Stromal cell of bone marrow (primary cell): Measurements from ENCODE around the gene HTRA1.

Experiments
- DNase-seq: peaks from one replicate; pipeline ENCODE4 v3.0.0-alpha.2; 2012; ENCODE audit warnings: low read depth

Gene HTRA1

DNA sequence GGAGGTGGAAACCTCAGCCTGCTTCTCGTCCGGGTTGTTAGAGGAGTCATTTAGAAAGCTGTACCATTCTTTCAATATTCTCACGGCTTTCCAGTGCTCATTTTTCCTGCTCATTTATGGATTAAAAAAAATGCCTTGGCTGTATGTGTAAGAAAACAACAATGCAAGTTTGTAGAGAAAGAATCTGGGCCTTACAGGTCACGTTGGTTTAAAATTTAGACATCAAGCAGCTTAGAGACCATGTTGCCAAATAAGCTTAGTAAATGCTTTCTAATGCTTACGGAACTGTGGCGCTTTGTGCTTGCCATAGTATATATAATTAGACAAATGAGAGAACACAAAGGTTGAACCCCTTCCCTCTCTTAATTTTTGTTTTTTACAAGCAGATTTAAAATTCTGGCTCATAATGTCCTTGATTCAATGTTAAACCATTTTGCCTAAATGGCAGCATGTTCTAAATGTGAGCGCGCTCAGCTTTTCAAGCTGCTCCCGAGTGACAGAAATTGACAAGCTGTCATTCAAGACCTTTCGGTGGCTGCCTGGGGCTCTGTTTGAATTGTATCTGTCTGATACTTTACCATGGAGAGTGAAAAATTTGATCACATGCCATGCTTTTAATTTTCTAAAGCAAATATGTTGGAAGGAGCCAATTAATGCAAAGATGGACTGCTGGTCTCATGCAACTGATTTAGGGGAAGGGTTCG lies 5.8 kb upstream of the HTRA1 start:
- no peak for DNase-seq

DNA sequence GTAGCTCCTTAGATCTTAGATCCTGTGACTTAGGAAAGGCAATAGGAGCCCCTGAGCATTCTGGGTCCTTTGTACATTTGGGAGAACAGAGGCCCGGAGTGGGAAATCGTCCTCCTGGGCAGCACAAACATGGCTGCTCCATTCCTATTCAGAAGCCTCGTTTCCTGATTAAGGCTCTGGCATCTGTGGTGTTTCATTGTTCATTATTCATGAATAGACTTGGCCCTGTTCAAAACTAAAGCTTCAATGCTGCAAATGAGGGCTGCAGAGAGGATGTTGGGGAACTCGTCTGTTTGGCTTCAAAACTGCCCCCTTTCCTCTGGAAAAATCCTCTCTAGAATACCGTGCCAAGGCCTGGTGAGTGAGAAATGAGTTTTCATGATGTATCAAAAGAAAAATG lies 3.4 kb upstream of the HTRA1 start:
- no peak for DNase-seq

DNA sequence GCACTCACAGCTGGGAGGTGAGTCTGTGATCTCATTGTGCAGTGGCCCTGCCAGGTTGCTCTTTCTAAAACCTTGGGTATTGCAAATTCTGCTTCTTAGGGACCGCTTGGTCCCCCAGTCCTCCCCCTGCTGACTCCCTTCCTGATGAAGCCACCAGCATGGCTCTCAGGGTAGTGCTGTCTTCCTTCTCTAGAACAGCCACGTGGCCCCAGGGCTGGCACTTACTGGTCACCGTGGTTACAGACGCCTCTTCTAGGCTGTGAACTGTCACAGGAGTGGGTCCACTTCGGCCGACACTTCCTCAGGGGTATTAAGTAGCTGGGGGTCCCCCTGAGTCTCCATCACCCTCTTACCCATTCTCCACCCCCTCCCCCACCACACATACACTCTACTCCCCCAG lies 2.7 kb upstream of the HTRA1 start:
- DNase-seq = no peak

DNA sequence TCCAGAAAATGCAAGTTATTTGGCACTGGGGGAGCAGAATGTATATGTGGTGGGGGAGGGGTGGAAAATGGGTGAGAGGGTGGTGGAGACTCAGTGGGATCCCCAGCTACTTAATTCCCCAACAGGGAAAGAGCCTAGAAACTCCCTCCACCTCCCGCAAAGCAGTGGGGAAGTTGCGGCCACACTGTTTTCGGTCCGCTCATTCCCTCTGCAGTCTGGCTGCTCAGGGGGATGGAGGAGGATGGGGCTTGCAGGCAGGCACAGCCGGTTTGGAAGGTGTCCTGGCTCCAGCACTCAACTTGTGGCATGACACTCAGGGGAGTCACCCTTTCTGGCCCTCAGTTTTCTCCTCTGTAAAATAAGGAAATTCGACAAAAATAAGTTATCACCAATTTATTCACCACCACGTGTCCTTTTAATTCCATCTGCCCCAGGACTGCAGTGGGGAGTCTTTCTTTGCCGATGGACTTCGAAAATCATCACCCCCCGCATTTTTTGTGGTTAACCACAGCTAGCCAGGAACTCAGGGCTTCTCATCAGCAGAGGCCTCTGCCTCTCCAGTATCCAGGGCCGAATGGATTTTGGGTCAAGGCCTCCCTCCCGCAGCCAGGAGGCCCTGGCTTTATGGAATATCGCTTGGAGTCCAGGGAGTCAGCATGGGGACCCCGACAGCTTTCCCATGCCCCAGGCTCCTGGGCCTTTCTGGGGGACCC lies 1.6 kb upstream of the HTRA1 start:
- DNase-seq = no peak

DNA sequence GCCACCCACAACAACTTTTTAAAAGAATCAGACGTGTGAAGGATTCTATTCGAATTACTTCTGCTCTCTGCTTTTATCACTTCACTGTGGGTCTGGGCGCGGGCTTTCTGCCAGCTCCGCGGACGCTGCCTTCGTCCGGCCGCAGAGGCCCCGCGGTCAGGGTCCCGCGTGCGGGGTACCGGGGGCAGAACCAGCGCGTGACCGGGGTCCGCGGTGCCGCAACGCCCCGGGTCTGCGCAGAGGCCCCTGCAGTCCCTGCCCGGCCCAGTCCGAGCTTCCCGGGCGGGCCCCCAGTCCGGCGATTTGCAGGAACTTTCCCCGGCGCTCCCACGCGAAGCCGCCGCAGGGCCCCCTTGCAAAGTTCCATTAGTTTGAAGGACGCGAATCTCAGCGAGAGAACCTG lies 461 bp upstream of the HTRA1 start:
- no peak for DNase-seq

DNA sequence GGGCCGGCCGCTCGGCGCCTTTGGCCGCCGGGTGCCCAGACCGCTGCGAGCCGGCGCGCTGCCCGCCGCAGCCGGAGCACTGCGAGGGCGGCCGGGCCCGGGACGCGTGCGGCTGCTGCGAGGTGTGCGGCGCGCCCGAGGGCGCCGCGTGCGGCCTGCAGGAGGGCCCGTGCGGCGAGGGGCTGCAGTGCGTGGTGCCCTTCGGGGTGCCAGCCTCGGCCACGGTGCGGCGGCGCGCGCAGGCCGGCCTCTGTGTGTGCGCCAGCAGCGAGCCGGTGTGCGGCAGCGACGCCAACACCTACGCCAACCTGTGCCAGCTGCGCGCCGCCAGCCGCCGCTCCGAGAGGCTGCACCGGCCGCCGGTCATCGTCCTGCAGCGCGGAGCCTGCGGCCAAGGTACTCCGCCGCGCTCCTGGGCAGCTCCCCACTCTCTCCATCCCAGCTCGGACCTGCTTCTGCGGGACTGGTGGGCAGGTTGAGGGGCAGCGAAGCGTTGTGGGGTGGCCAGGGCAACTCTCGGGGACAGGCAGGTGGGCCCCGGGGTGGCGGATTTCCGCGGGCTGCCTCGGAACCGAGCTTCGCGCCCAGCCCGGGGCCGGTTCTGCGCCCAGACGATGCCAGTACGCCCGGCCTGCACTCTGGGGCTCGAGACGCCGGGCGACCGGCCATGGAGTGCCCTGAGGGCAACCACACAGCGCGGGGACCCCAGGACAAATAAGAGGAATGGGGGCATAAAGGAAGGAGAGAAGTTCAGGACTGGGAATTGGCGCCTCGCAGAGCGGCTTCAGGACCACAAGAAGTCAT lies 578 bp downstream of the HTRA1 start:
- no peak for DNase-seq

DNA sequence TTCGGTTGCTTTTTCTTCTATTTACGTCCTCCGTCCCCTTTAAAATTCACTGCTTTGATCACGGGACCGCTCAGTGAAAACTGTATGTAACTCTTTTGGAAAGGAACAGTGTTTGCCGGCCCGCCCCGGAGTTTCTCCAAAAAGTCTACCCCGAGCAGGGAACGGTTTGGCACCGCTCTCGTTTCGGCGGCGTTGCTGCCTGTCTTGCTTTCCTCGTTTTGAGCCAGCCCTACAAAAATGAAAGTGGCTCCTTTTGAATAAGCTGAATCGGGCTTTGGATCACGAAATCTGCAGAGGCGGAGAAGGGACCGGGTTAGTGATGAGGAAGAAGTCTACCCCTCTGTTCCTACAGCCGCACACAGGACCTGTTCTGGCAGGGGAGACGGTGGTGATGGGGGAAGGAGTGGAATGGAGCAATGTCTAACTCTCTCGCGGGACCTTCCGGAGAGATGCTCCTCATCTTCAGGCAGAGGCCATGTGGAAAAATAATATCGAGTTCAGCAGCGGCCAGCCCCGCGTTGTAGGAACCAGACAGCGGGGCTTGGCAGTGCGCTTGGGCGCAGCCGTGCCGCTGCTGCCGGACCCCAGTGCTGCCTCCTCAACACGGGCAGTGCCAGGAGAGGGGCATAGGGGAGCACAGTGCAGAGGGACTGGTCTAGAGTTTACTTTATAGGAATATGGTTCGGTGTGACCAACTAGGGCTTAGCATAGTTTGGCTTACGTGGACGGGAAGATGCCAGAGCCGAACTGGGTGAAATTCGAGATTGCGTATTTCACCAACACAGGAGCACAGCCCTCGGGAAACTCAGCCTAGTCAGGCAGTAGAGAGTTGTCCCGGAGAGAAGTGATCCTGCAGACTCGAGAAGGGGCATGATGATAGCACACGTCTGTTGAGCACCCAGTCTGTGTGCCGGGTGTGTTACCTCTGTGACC lies 1.4 kb downstream of the HTRA1 start:
- DNase-seq = no peak

DNA sequence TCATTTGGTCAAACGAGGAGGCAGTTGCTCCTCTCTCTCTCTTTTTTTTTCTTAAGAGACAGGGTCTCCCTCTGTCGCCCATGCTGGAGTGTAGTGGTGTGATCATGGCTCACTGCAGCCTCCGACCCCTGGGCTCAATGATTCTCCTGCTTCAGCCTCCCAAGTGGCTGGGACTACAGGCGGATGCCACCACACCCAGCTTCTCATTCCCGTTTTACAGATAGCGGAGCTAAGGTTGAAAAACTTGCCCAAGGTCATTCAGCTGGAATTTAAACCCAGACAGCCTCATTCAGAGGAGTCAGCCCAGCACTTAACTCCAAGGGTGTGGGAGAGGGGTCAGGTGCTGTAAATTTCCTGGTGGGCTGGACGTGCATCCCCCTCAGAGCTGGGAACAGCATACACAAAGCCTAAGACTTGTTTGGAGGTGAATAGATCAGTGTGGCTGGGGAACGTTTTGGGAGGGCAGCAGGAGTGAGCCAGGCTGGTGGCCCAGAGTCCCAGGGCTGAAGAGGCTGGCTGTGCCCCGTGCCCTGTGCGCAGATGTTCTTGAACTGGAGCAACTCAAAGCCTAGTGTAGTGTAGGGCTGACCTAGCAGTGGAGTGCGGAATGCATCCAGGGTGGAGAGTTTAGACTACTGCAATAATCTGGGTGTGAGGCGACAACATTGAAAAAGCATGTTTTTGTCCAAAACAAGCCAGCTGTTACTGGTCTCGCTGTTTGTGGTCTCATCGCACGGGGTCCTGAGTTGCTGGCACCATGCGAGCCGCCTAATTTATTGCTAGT lies 2.3 kb downstream of the HTRA1 start:
- no peak for DNase-seq

DNA sequence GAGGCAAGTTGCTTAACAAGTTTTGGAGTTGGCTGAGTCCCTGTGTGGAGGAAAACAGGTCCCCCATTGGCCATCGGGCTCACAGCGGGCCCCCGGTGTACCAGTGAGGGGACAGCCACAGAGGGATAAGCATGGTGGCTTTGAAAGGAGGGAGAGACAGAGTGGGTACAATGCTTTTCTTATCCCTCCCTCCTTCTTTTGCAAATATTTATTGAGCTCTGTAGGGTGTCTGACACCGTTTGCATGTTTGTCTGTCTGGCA lies 2.8 kb downstream of the HTRA1 start:
- no peak for DNase-seq

DNA sequence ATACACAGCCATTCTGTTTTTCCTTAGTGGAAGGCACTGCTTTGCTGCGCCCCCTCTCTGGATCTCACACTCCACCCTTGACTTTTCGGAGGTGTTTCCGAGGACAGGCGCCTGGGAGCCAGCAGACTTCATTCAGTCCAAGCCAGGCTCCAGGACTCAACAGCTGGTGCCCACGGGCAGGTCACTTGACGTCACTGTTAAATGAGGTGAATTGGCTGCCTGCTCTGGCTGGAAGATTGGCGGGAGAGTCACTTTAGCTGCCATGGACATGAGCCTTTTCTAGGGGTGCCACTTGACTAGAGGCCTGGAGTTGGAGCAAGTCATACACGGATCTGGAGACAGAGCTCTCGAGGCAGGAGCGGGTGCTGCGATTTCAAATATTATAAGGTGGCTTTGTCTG lies 3.2 kb downstream of the HTRA1 start:
- DNase-seq = no peak

DNA sequence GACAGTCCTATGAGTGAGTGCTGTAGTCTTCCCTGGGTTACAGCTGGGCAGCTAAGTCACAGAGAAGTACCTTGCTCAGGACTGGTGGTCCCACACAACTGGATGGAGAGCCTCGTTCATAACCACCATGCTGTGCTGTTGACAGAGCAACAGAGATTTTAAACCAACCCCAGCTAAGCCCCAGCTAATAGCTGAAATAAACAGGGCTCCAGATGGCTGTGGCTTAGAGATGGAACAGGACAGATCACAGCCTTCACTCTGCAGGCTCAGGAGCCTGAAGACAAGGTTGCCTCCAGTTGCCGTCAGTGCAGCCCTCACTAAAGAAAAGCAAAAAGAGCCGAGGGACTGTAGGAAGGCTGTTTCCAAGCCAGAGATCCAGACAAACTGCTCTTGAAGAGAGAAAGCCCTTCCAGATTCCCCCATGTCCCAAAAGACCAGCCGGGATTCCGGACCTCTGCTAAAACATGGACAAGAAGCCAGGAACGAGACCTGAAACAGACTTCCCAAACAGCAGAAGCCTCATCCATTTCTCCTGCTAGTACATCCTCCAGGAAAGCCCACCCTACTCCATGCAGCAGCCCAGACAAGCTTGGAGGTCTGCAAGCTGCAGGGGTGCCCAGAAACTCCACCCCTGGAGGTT lies 4.2 kb downstream of the HTRA1 start:
- no peak for DNase-seq

DNA sequence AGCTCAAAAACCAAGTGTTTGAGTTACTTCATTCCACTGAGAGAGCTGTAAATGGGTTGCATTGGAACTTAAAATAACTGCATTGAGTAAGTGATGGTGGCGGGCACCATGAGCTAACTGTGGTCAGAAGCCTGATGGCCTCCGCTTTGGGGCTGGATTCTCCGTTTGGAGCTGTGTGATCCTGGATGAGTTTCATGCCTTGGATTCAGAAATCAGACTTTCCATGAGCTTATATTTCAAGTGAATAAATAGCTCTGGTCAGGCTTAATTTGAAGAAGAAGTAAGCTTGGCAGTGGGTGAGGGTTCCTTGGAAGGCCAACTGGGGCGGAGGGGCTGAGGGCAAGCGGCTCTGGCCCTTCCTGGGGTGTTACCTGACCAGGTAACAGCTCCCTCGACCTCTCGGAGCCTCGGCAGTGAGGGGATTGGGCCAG lies 5.6 kb downstream of the HTRA1 start:
- no peak for DNase-seq

DNA sequence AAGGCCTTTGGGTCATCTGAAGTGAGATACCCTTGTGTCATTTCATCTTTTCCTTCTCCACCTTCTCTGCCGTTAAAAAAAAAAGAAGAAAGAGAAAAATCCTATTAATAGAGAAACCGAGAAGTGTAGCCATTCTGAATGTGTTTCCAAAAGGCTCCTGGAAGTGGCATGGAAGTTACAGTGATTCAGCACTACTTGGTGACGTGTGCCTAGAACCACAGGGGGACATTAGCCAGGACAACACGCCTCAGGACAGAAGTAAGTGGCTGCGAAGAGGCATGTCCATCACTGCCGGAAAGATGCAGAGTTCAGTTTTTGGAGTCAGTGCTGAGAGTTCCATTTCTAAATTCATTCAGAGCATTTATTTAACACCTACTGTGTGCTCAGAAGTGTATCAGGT lies 6.3 kb downstream of the HTRA1 start:
- no peak for DNase-seq

DNA sequence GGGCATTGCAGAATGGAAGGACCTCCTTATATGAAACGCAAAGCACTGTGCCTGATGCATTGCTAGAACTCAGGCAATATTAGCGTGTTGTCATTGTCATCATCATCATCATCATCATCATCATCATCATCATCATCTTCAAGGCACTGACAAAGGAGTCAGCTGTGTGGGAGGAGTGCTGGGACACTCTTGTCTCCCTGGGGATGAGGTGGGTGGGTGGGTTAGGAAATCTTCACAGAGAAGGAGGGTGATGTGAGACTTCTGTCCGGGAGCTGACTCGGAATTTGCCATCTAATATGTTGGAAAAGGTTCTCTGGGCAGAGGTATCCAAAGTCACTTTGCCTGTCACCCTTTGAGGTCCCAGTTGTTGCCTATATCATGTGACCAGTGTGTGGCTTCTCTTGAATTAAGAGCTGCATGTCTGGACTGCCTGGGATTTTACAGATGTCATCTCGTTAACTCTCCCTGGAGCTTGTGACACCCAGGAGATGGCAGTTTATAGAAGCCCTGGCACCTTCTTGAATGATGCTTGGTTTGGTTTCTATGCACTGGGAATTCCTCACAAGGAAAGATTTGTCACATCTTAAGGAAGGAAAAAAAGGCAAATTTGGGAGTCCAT lies 7.1 kb downstream of the HTRA1 start:
- no peak for DNase-seq

DNA sequence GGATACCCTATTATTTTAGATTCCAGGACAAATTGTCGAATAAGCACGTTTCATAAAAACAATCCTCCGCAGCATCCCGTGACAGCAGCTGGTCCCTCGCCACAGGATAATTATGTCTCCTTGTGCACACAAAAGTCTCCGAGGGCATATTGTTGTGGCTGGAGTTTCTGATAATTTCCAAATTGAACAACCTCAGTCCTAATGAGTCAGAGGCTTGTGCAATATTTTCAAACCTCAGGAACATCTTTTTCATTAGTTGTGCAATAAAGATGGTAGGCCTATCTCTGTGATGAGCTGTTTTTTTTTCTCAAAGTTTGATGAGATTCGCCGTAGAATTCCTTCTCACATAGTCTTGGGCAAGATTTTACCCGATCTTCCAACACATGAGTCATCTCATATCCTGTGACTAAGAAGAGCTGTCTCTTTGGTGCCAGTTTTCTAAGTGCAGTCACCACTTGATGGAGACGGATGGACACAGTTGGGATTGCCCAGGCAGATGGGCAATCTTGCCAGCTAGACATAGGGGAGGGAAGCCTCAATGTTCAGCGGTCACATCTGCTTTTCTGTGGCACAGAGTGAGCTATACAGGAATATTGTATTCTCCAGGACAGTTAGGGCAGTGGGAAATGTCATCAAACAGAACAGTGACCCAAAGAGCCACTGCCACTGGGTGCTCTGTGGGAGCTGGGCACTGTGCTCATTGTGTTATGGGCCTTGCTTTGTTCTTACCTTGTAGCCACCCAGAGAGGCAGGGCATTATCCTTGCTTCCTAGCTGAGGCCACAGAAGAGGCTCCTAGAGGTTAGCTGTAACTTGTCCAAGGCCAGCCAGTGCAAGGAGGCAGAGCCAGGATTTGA lies 7.8 kb downstream of the HTRA1 start:
- DNase-seq = peak; percentile 97

DNA sequence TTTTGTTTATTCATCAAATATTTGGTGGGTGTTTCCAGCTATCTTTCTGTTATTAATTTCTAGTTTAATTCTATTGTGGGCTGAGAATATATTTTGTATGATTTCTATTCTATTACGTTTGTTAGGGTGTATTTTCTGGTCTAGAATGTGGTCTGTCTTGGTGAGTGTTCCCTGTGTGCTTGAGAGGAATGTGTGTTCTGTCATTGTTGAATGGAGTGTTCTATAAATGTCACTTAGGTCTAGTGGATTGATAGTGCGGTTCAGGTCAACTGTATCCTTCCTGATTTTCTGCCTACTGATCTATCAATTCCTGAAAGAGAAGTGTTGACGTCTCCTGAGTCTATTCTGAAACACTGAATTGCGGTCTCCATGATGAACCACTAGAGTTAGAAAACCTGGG lies 8.5 kb downstream of the HTRA1 start:
- DNase-seq = no peak

DNA sequence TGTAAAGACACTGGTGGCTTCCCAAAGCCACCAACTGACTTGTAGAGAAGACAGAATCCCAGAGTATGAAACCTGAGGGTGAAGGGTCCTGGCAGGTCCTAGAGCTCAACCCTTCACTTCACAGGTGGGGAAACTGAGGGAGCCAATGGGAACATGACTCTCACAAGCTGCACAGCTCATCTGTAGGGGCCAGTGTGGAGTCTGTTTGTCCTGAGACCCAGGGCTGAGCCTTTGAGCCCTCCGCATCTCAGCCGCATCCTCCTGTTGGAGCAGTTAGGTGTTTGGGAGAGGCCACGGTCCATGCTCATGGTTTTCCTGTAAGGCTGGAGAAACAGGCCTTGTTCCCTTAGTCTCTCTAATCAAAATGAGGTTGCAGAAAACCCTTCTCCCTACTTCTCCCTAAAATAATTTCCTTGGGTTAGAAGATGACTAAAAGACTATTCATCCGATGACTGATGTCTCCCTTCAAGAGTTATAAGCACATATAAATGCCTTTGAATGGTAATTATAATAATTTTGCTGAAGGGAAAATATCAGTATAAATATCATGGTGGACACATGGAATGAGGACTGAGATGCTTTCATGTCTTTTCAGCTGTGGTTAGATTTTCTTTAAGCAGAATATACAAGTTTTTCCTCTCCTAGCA lies 10.3 kb downstream of the HTRA1 start:
- DNase-seq = no peak

DNA sequence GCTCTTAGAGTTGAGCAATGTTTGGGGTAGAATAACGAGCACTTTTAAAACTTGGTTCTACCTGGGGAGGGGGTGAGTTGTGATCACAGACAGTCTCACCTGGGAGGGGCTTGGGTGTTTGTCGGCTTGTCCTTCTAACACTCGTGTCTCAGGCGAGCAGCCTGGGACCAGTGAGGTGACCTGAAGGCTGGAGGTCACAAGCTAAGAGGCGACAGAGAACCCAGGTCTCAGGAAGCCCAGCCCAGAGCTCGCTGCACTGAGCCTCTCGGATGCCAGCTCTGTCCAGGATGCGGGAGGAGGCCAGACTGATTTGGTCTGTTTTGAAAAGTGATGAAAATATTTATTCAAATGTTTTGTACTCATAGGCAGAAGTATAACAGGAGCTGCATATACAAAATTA lies 11.8 kb downstream of the HTRA1 start:
- DNase-seq = no peak
